ENCODE measurements around the gene C6orf136. TPM values are rescaled to one million over a fixed set of nuclear protein-coding genes. Genes with fewer than 3 reads are reported as not detected.

C6orf136 gene
- total and polyA plus RNA-seq, 9 of the 15 experiments (the other 6 are each of a cell fraction or from before 2014, with no cell fraction given): 14.1 to 63.1 (median 18.4) TPM

DNA sequence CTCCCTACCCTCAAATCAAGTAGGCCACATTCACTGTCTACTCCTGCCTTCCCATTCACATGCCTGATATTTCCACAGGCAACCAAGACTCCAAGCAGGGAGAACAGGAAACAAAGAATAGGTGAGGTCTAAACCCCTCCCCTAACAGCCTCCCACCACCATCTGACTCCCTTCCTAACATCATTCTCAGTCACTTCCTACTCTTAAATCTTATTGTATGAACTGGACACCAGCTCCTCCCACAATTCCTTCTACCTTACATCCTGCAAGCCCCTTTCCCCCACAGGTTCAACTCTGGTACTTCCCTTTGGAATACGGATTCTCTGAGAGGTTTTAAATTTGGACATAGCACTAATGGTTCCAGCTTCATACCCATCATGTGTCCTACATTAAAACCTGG, 944 bp upstream of the C6orf136 start:
- H3K9me3 ChIP-seq (replicated peaks; ENCODE audit: control insufficient read depth, insufficient read depth, low read depth, low read length): no peaks in the 10 kb centered on the region; the same call in 1 of the 2 replicates
- H3K9ac ChIP-seq (ENCODE audit: insufficient read depth in 1 of 2, low read depth in 2 of 2, low read length in 2 of 2): peak overlapping the region; percentile 33 to 89; a peak in 3 of 4 replicates
- no peaks in the 10 kb centered on the region for H3K27me3 ChIP-seq (ENCODE audit: control insufficient read depth in 2 of 2, insufficient read depth in 2 of 2, low read length in 2 of 2)
- H4K20me1 ChIP-seq (replicated peaks; ENCODE audit: control insufficient read depth, insufficient read depth, low read length): no peaks in the 10 kb centered on the region
- H3K4me3 ChIP-seq: peak overlapping the region; percentile 68
- ATAC-seq: 0 out of 3 replicates have a peak, but pooled peaks have one; percentile 12
- peaks cover 28% of the 10 kb centered on the region for H3K36me3 ChIP-seq (ENCODE audit: control insufficient read depth, insufficient read depth, low read length)
- DNase-seq (ENCODE audit: extremely low read depth in 1 of 4, low spot score in 3 of 4): peak in 2 of 4 experiments; percentile 66 to 73
- in situ Hi-C loops (cut with MboI) (no loop called here), intact Hi-C loops (cut with micrococcal nuclease) (loop anchor here (2.0 kb wide), 1 partner anchor 29 kb away; the partner anchor contains the start of genes MRPS18B and PPP1R10)
- no TSS peak for BruUV-seq (replicated peaks)
- H3K4me1 ChIP-seq (replicated peaks in 1 of 2; ENCODE audit: control insufficient read depth in 2 of 2, insufficient read depth in 2 of 2, low read length in 2 of 2): peaks cover 15 to 29% of the 10 kb centered on the region in 2 experiments
- FAIRE-seq: peak; percentile 62
- 8% methylated on average over 1 of the region's 1 CpG for WGBS (ENCODE audit: insufficient coverage, low coverage, missing lambda C conversion rate)
- peaks cover 44% of the 10 kb centered on the region for H3K79me2 ChIP-seq (ENCODE audit: control insufficient read depth, insufficient read depth, low read length)
- peak overlapping the region; percentile 83 for H3K27ac ChIP-seq (ENCODE audit: extremely low read depth, low read depth, low read length)
- H3K4me2 ChIP-seq (ENCODE audit: insufficient read depth, low read length): peak overlapping the region; percentile 97
- CTCF ChIA-PET (ENCODE audit: low intra/inter-chr PET ratio): no interaction called here
- POLR2A ChIA-PET: interaction anchor here (0.5 to 3.9 kb wide), 11 partner anchors 9 to 76 kb away, joined by 3 to 46 read pairs (median 5); partner anchors contain the start of genes MDC1 and MRPS18B
- no peaks in the 10 kb centered on the region for H3K9me1 ChIP-seq (ENCODE audit: control insufficient read depth, insufficient read depth, low read length)
- peak overlapping the region; percentile 64 for H2AFZ ChIP-seq (ENCODE audit: low read depth, low read length)
- TF ChIP-seq TBL1XR1 (IDR thresholded peaks at IDR 0.05; ENCODE audit: low read length in 2 of 2) (no peak), PYGO2 (tag; IDR thresholded peaks at IDR 0.05) (no peak), TAF15 (IDR thresholded peaks at IDR 0.05; ENCODE audit: low read depth, low read length) (no peak), EGR1 (conservative IDR thresholded peaks at IDR 0.05) (0 out of 2 replicates have a peak, but pooled peaks have one; percentile 19), KDM2B (CRISPR knock-in tag; IDR thresholded peaks at IDR 0.05) (no peak), KLF16 (IDR thresholded peaks at IDR 0.05) (no peak), POLR2A (conservative IDR thresholded peaks at IDR 0.05) (no peak), ZNF79 (CRISPR knock-in tag; IDR thresholded peaks at IDR 0.05; ENCODE audit: low read depth) (no peak), TRIM28 (IDR thresholded peaks at IDR 0.05) (no peak), ZFP36 (IDR thresholded peaks at IDR 0.05; ENCODE audit: low read depth, low read length, partially characterized antibody) (peak; percentile 4), RCOR1 (IDR thresholded peaks at IDR 0.05; ENCODE audit: borderline replicate concordance in 1 of 2, low read depth in 2 of 2, low read length in 2 of 2) (0 out of 4 replicates have a peak, but pooled peaks of 1 of the 2 experiments have one; percentile 55), SPI1 (IDR thresholded peaks at IDR 0.05; ENCODE audit: borderline replicate concordance, low read depth, low read length) (peak; percentile 54; the same call in 1 of the 2 replicates), CCNT2 (IDR thresholded peaks at IDR 0.05; ENCODE audit: borderline replicate concordance, extremely low read depth, insufficient read length, low read depth, low read length) (no peak), SNRNP70 (optimal IDR thresholded peaks at IDR 0.05; ENCODE audit: low read depth, low read length) (no peak), HNRNPL (IDR thresholded peaks at IDR 0.05; ENCODE audit: low read depth, low read length) (no peak)
- TF ChIP-seq, protein P1, sequence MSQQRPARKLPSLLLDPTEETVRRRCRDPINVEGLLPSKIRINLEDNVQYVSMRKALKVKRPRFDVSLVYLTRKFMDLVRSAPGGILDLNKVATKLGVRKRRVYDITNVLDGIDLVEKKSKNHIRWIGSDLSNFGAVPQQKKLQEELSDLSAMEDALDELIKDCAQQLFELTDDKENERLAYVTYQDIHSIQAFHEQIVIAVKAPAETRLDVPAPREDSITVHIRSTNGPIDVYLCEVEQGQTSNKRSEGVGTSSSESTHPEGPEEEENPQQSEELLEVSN (IDR thresholded peaks at IDR 0.05; ENCODE audit: borderline replicate concordance in 1 of 2, extremely low read depth in 1 of 2, insufficient read depth in 1 of 2, insufficient read length in 1 of 2, low read depth in 1 of 2, low read length in 1 of 2, poor library complexity in 1 of 2, severe bottlenecking in 1 of 2): no peak
- TF ChIP-seq, protein P2, sequence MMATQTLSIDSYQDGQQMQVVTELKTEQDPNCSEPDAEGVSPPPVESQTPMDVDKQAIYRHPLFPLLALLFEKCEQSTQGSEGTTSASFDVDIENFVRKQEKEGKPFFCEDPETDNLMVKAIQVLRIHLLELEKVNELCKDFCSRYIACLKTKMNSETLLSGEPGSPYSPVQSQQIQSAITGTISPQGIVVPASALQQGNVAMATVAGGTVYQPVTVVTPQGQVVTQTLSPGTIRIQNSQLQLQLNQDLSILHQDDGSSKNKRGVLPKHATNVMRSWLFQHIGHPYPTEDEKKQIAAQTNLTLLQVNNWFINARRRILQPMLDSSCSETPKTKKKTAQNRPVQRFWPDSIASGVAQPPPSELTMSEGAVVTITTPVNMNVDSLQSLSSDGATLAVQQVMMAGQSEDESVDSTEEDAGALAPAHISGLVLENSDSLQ (IDR thresholded peaks at IDR 0.05): peak; percentile 62
- TF ChIP-seq, protein P3, sequence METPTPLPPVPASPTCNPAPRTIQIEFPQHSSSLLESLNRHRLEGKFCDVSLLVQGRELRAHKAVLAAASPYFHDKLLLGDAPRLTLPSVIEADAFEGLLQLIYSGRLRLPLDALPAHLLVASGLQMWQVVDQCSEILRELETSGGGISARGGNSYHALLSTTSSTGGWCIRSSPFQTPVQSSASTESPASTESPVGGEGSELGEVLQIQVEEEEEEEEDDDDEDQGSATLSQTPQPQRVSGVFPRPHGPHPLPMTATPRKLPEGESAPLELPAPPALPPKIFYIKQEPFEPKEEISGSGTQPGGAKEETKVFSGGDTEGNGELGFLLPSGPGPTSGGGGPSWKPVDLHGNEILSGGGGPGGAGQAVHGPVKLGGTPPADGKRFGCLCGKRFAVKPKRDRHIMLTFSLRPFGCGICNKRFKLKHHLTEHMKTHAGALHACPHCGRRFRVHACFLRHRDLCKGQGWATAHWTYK (CRISPR knock-in tag; IDR thresholded peaks at IDR 0.05): no peak

Measured in K562 (cell line).